Esophagus squamous epithelium (tissue), 4 donors: Measurements from ENCODE around the gene PGBD5.

Source experiments
- CTCF ChIP-seq, 6 experiments: fragments of 450-650 bp in 4 of 6; fragments of 200-600 bp in 2 of 6; sonication (generic) in 2 of 6; IDR thresholded peaks; one replicate each; pipeline ENCODE4 v1.5.1; 2016 to 2019; ENCODE audit warnings: antibody characterized with exemption in 6 of 6, mild to moderate bottlenecking in 4 of 6, moderate library complexity in 4 of 6
- POLR2A ChIP-seq, 4 donors: fragments of 450-650 bp; IDR thresholded peaks; one replicate each; pipeline ENCODE4 v1.6.1; 2017; ENCODE audit warnings: antibody characterized with exemption in 4 of 4, mild to moderate bottlenecking in 4 of 4, moderate library complexity in 3 of 4

- TF ChIP-seq POLR2A (IDR thresholded peaks at IDR 0.05), result no peak
- no peak for TF ChIP-seq CTCF (IDR thresholded peaks at IDR 0.05)
Measured at GRCh38 chr1:230278871-230279582, 147.1 kb downstream of the PGBD5 start.
